Left lung (tissue), 10 donors: ENCODE measurements around the gene B4GALT1. TPM values are rescaled to one million over a fixed set of nuclear protein-coding genes. Genes with fewer than 3 reads are reported as not detected.
A peak's percentile ranks its signal among the peaks of the same experiment; 100 is the strongest.

ENCODE experiments used
- ATAC-seq: fragments of 200-7000 bp; cut with Tn5 transposase; one replicate; pipeline ENCODE4 v1.9.1; 2020; ENCODE audit warnings: moderate library complexity
- DNase-seq, 4 donors: peaks; one replicate each; pipeline ENCODE4 v3.0.0-alpha.2; 2013 to 2020
- H3K27ac ChIP-seq, 2 donors: fragments of 200-600 bp; sonication (generic) in 1 of 2; one replicate each; pipeline versions ENCODE4 v1.5.0 to v1.8.0; 2020 to 2021
- H3K27me3 ChIP-seq, 2 donors: fragments of 200-600 bp; sonication (generic) in 1 of 2; one replicate each; pipeline versions ENCODE4 v1.5.0 to v1.8.0; 2020 to 2021
- H3K36me3 ChIP-seq, 2 donors: fragments of 200-600 bp; sonication (generic) in 1 of 2; one replicate each; pipeline versions ENCODE4 v1.5.0 to v1.8.0; 2020 to 2021
- H3K4me1 ChIP-seq, 2 donors: fragments of 200-600 bp; one replicate each; pipeline ENCODE4 v1.8.0; 2021
- H3K4me3 ChIP-seq, 2 donors: fragments of 200-600 bp; sonication (generic) in 1 of 2; one replicate each; pipeline versions ENCODE4 v1.5.0 to v1.8.0; 2020 to 2021; ENCODE audit warnings: mild to moderate bottlenecking in 1 of 2
- H3K9me3 ChIP-seq, 2 donors: fragments of 200-600 bp; sonication (generic) in 1 of 2; one replicate each; pipeline versions ENCODE4 v1.5.0 to v1.8.0; 2020 to 2021
- intact Hi-C, 2 donors: fragments of 100-400 bp; cut with DNase I; formaldehyde crosslinking; loops; one replicate each; pipeline versions ENCODE4 v1.11.2 to v1.14.2; 2022
- polyA plus RNA-seq, 6 donors: library from polyadenylated mRNA; unstranded; fragments of 120-200 nt; gene quantifications; one replicate each; pipeline ENCODE4 v1.2.1, GENCODE V29; 2013; ENCODE audit not compliant: insufficient read length in 6 of 6
- total RNA-seq, 2 donors: library from RNA; stranded (reverse); fragmentation: NEBNext Ultra II Directional; extraction: Animal tissue kit (Norgen Biotek cat#: 25700); gene quantifications; one replicate each; pipeline ENCODE4 v1.2.1, GENCODE V29; 2021
- TF ChIP-seq, protein P1 (sequence below), 2 donors: fragments of 200-600 bp; sonication (generic) in 1 of 2; IDR thresholded peaks; one replicate each; pipeline versions ENCODE4 v1.5.0 to v1.8.0; 2021; ENCODE audit warnings: antibody characterized with exemption in 2 of 2
- donor health status: DM: no; HTN: yes; CAD: no.
- donor health status: DM: no; HTN: no; CAD: no.

B4GALT1 gene
- total and polyA plus RNA-seq, 8 donors = 58.8 to 107 (median 76.0) TPM

DNA sequence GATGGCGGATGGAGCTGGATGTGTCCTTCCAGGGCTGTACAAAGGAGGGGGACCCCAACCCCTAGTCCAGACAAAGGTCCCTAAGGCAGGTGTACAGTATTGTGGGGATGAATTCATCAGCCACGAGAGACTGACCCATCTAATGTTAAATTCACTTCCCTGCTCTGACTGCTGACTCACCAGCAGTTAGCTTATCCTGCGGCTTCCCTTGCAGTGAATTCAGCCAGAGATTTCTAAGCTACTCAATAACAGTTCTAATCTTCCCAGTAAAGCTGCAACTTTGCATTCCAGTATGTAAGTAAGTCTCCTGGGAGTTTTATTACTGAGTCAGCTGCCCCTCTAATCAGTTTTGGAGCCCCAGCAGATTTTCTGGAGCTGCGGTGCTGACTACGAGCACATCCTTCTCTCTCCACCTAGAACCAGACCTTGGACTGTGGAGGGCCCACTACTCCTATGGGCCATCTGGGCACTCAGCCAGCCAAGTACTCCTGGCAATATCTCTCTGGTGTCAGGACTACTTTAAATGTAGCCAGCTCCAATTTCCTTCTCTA lies 16.1 kb downstream of the B4GALT1 start:
- Histone ChIP-seq H3K36me3 (no peaks in the 10 kb centered on the region), H3K4me1 (peaks cover 24 to 96% of the 10 kb centered on the region in 2 donors), H3K9me3 (no peaks in the 10 kb centered on the region), H3K4me3 (no peak overlapping the region), H3K27ac (peak overlapping the region; percentile 45 to 76), H3K27me3 (no peaks in the 10 kb centered on the region)
- intact Hi-C loops = no loop called here
- TF ChIP-seq, protein P1, sequence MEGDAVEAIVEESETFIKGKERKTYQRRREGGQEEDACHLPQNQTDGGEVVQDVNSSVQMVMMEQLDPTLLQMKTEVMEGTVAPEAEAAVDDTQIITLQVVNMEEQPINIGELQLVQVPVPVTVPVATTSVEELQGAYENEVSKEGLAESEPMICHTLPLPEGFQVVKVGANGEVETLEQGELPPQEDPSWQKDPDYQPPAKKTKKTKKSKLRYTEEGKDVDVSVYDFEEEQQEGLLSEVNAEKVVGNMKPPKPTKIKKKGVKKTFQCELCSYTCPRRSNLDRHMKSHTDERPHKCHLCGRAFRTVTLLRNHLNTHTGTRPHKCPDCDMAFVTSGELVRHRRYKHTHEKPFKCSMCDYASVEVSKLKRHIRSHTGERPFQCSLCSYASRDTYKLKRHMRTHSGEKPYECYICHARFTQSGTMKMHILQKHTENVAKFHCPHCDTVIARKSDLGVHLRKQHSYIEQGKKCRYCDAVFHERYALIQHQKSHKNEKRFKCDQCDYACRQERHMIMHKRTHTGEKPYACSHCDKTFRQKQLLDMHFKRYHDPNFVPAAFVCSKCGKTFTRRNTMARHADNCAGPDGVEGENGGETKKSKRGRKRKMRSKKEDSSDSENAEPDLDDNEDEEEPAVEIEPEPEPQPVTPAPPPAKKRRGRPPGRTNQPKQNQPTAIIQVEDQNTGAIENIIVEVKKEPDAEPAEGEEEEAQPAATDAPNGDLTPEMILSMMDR (IDR thresholded peaks at IDR 0.05) = no peak
- ATAC-seq = peak; percentile 81
- peak in 1 of 4 donors; percentile 63 for DNase-seq

DNA sequence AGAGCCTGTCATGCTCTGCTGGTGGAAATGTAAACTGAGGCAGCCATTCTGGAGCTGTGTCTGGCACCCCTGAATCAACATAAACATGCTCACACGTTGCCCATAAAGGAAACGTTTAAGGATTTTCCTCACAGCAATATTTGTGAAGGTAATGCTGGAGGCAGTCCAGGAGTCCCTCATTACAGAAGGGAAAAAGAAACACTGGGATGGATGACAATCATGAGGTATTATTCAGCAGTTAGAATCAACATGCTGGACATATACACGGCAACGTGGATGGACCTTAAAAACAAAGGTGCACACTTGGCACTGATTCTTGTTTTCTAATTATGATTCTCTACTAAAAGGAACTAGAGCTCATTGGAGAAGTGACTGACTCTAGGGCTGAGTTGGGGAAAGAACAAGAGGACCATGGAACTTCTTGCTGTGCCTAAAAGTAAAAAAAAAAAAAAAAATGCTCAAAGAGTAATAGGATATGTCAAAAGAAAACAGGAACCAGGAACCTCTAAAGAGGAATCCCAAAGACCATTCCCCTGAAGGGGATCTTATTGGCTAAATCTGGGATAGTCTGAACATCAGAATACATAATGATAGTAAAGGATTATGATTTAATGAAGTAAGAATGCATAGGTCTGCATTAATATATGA lies 18.6 kb downstream of the B4GALT1 start:
- TF ChIP-seq, protein P1 (IDR thresholded peaks at IDR 0.05) = no peak
- no peak overlapping the region for H3K4me3 ChIP-seq
- no peaks in the 10 kb centered on the region for H3K27me3 ChIP-seq
- peaks cover 34 to 98% of the 10 kb centered on the region in 2 donors for H3K4me1 ChIP-seq
- peak overlapping the region in 1 of 2 donors; percentile 57 for H3K27ac ChIP-seq
- intact Hi-C loops = no loop called here
- no peaks in the 10 kb centered on the region for H3K36me3 ChIP-seq
- ATAC-seq (no peak), DNase-seq (peak in 1 of 4 donors; percentile 1)
- H3K9me3 ChIP-seq = no peaks in the 10 kb centered on the region

DNA sequence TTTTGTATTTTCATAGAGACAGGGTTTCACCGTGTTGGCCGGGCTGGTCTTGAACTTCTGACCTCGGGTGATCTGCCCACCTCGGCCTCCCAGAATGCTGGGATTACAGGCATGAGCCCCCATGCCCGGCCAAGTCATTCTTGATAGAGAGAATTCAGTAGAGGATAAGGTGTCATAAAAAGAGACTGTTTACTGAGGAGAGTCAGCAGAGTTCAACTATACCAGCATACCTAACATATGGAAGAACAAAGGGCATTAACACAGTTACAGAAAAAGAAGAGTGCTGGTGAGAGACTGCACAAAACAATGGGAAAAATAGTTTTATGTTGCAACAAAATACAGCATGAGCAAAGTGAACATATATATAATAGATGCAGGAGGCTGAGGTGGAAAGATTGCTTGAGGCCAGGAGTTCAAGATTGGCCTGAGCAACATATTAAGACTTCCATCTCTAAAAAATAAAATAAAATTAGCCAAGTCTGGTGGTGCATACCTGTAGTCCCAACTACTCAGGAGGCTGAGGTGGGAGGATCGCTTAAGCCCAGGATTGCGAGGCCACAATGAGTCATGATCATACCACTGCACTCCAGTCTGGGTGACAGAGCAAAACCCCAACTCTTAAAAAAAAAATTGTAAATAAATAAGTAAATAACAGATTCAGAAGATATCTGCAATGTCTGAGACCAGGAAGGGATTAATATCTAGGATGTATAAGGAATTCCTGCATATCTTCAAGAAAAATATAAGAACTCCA lies 19.5 kb downstream of the B4GALT1 start:
- H3K27ac ChIP-seq = peak overlapping the region in 1 of 2 donors; percentile 57
- H3K4me3 ChIP-seq = no peak overlapping the region
- no peaks in the 10 kb centered on the region for H3K27me3 ChIP-seq
- H3K9me3 ChIP-seq = no peaks in the 10 kb centered on the region
- peak in 1 of 4 donors; percentile 31 for DNase-seq
- intact Hi-C loops = no loop called here
- H3K4me1 ChIP-seq = peaks cover 43 to 98% of the 10 kb centered on the region in 2 donors
- H3K36me3 ChIP-seq = no peaks in the 10 kb centered on the region
- TF ChIP-seq, protein P1 (IDR thresholded peaks at IDR 0.05) = no peak
- ATAC-seq = no peak

DNA sequence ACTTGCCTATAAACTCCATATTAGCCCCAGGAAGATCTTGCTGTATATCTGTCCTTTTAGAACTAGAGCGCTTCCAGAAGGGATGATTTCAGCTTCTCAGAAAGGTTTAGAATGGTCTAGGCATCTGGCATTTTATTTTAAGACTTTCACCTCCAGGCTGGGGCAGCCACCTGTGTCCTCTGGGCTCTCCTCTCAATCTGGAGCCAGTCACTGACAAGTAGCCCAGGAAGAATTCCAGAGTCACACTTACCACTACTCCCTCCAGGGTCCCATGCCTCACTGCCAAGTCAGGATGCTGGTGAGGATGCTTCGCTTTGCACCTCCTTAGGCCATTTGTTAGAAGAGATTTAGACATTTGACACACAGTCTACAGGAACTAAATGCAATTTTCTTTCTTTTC lies 20.8 kb downstream of the B4GALT1 start:
- intact Hi-C loops = no loop called here
- no peak for ATAC-seq

More for the DNA sequence above, 20.8 kb downstream of the B4GALT1 start:
- TF ChIP-seq, protein P1 (IDR thresholded peaks at IDR 0.05) = no peak
- peak in 1 of 4 donors; percentile 16 for DNase-seq
- Histone ChIP-seq H3K27ac (no peak overlapping the region), H3K27me3 (no peaks in the 10 kb centered on the region), H3K9me3 (no peaks in the 10 kb centered on the region), H3K36me3 (no peaks in the 10 kb centered on the region), H3K4me3 (no peak overlapping the region), H3K4me1 (peaks cover 48 to 98% of the 10 kb centered on the region in 2 donors)
